ENCODE data around the gene RNU11.
"Not testable (repeated sequence)": the region's sequence is repeated elsewhere in the genome, so short reads cannot be mapped to it uniquely, and the experiment has no call there.

Gene RNU11

GRCh38 chr1:28680151-28680550 lies 31.8 kb downstream of the RNU11 start:
- no peak for DNase-seq (ENCODE audit: insufficient read length, low spot score)
- FAIRE-seq = no peak
- no peak for TF ChIP-seq CTCF (IDR thresholded peaks at IDR 0.05; ENCODE audit: insufficient read depth, missing control alignments)

GRCh38 chr1:28682840-28683239 lies 34.4 kb downstream of the RNU11 start:
- no peak for TF ChIP-seq CTCF (IDR thresholded peaks at IDR 0.05; ENCODE audit: insufficient read depth, missing control alignments)
- DNase-seq (ENCODE audit: insufficient read length, low spot score) = no peak
- FAIRE-seq = no peak

GRCh38 chr1:28684937-28685336 lies 36.5 kb downstream of the RNU11 start:
- FAIRE-seq (no peak), DNase-seq (ENCODE audit: insufficient read length, low spot score) (no peak)
- TF ChIP-seq CTCF (IDR thresholded peaks at IDR 0.05; ENCODE audit: insufficient read depth, missing control alignments) = no peak

GRCh38 chr1:28691627-28692026 lies 43.2 kb downstream of the RNU11 start:
- not testable (repeated sequence) for DNase-seq (ENCODE audit: insufficient read length, low spot score); FAIRE-seq

All from D721Med (cell line).